Calu3 (cell line): ENCODE data around the gene PMPCA. TPM values are rescaled to one million over a fixed set of nuclear protein-coding genes. Genes with fewer than 3 reads are reported as not detected.

ENCODE experiments used
- BruUV-seq: library from RNA; stranded (reverse); fragments of 400-500 nt; replicated peaks from 2 replicates; lab custom pipeline; 2021; lab: Mats Ljungman, UMichigan
- CTCF ChIA-PET: fragments of 300-600 bp; sonication (Branson Sonifier 250); formaldehyde crosslinking; loops from one replicate; lab custom pipeline; 2022; ENCODE audit warnings: antibody characterized with exemption; lab: Charles Lee
- DNase-seq: peaks from one replicate; pipeline ENCODE4 v3.0.0; 2022
- H3K27ac Mint-ChIP-seq: one replicate; pipeline ENCODE4 v1.8.0; 2022; ENCODE audit warnings: mixed read lengths; ENCODE audit not compliant: unreplicated experiment
- H3K27me3 Mint-ChIP-seq: one replicate; pipeline ENCODE4 v1.8.0; 2022; ENCODE audit warnings: mixed read lengths; ENCODE audit not compliant: unreplicated experiment
- H3K36me3 Mint-ChIP-seq: one replicate; pipeline ENCODE4 v1.8.0; 2022; ENCODE audit warnings: mild to moderate bottlenecking, moderate library complexity, mixed read lengths; ENCODE audit not compliant: insufficient read depth, unreplicated experiment
- H3K4me1 Mint-ChIP-seq: one replicate; pipeline ENCODE4 v1.8.0; 2022; ENCODE audit warnings: mild to moderate bottlenecking, low read depth, mixed read lengths; ENCODE audit not compliant: unreplicated experiment
- H3K4me3 Mint-ChIP-seq: one replicate; pipeline ENCODE4 v1.8.0; 2022; ENCODE audit warnings: mild to moderate bottlenecking, low read depth, moderate library complexity, mixed read lengths; ENCODE audit not compliant: unreplicated experiment
- H3K9me3 Mint-ChIP-seq: one replicate; pipeline ENCODE4 v1.8.0; 2022; ENCODE audit warnings: low read depth, mixed read lengths; ENCODE audit not compliant: unreplicated experiment
- CTCF ChIP-seq: fragments of 200-600 bp; IDR thresholded peaks from one replicate; pipeline ENCODE4 v1.8.0; 2022; ENCODE audit warnings: antibody characterized with exemption; ENCODE audit not compliant: unreplicated experiment
- intact Hi-C: fragments of 100-400 bp; cut with micrococcal nuclease; formaldehyde crosslinking; loops from one replicate; pipeline ENCODE4 v1.10.0; 2022; ENCODE audit not compliant: unreplicated experiment
- total RNA-seq: library from RNA; stranded (reverse); gene quantifications from 2 replicates; pipeline ENCODE4 v1.2.3, GENCODE V29; 2022

PMPCA gene
- total RNA-seq, 1 experiment from 2014 or later, result 44.0 TPM

GRCh38 chr9:136379401-136379800, 31.1 kb upstream of the PMPCA start:
- Mint-ChIP-seq H3K27me3 (no peaks in the 10 kb centered on the region), H3K4me1 (no peaks in the 10 kb centered on the region), H3K27ac (no peak overlapping the region), H3K9me3 (no peaks in the 10 kb centered on the region), H3K36me3 (peaks cover 6% of the 10 kb centered on the region), H3K4me3 (no peak overlapping the region)
- no peak for DNase-seq
- no TSS peak for BruUV-seq
- intact Hi-C loops, result no loop called here
- CTCF ChIA-PET, result no interaction called here
- no peak for TF ChIP-seq CTCF

- Mint-ChIP-seq H3K27me3 (no peaks in the 10 kb centered on the region), H3K4me3 (no peak overlapping the region), H3K27ac (no peak overlapping the region), H3K4me1 (no peaks in the 10 kb centered on the region), H3K36me3 (peaks cover 6% of the 10 kb centered on the region), H3K9me3 (no peaks in the 10 kb centered on the region)
- CTCF ChIA-PET, result no interaction called here
- no peak for DNase-seq
- intact Hi-C loops, result no loop called here
- no peak for TF ChIP-seq CTCF
- BruUV-seq, result no TSS peak
These were observed 30.6 kb upstream of the PMPCA start for GRCh38 chr9:136379891-136380290.

GRCh38 chr9:136380381-136380780, 30.1 kb upstream of the PMPCA start:
- no peak overlapping the region for H3K4me3 Mint-ChIP-seq
- DNase-seq, result no peak
- CTCF ChIA-PET, result no interaction called here
- intact Hi-C loops, result no loop called here
- H3K27me3 Mint-ChIP-seq, result no peaks in the 10 kb centered on the region
- H3K4me1 Mint-ChIP-seq, result no peaks in the 10 kb centered on the region
- H3K36me3 Mint-ChIP-seq, result peaks cover 6% of the 10 kb centered on the region
- no peak for TF ChIP-seq CTCF
- no peak overlapping the region for H3K27ac Mint-ChIP-seq
- BruUV-seq, result no TSS peak
- H3K9me3 Mint-ChIP-seq, result no peaks in the 10 kb centered on the region

GRCh38 chr9:136381311-136381710, 29.1 kb upstream of the PMPCA start:
- BruUV-seq, result no TSS peak
- CTCF ChIA-PET, result no interaction called here
- TF ChIP-seq CTCF, result no peak
- no peaks in the 10 kb centered on the region for H3K27me3 Mint-ChIP-seq
- no peaks in the 10 kb centered on the region for H3K9me3 Mint-ChIP-seq
- intact Hi-C loops, result no loop called here
- H3K27ac Mint-ChIP-seq, result no peak overlapping the region
- H3K4me3 Mint-ChIP-seq, result no peak overlapping the region
- peaks cover 11% of the 10 kb centered on the region for H3K36me3 Mint-ChIP-seq
- H3K4me1 Mint-ChIP-seq, result no peaks in the 10 kb centered on the region
- DNase-seq, result no peak
